ENCODE results near the gene PCBP3. TPM values are rescaled to one million over a fixed set of nuclear protein-coding genes. Genes with fewer than 3 reads are reported as not detected.

The PCBP3 gene
- total and polyA plus RNA-seq, 3 experiments from 2014 or later = 0.31 to 0.38 (median 0.35) TPM

DNA sequence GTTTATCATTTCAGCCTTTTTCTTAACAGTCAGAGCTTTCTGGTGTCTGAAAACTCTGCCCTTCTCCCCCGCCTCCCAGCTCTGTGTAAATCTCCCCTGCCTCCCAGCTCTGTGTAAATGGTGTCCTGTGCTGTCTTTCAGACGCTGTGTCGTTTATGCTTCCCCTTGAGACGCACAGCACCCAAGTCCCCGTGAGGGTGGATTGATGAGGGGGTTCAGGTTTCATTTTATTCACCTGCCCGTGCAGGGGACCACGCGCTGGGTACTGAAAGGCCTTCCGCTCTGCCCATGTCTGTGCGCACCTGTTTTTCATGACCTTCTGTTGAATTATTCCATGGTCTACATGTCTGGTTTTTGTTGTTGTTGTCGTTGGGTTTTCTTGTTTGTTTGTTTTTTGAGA lies 229.9 kb downstream of the PCBP3 start:
- H3K27me3 ChIP-seq (ENCODE audit: insufficient read depth, low read length, poor library complexity, severe bottlenecking) = no peaks in the 10 kb centered on the region
- H3K27me3 Mint-ChIP-seq = peaks cover 5 to 23% of the 10 kb centered on the region in 2 donors
- ChIA-PET POLR2A (no interaction called here), CTCF (no interaction called here)
- DNase-seq = no peak
- no peak overlapping the region for H3K27ac ChIP-seq (ENCODE audit: low read depth, low read length)
- no peaks in the 10 kb centered on the region for H3K4me1 Mint-ChIP-seq
- no peaks in the 10 kb centered on the region for H3K36me3 Mint-ChIP-seq
- H3K4me1 ChIP-seq (ENCODE audit: insufficient read depth, low read length) = no peaks in the 10 kb centered on the region
- H3K27ac Mint-ChIP-seq = no peak overlapping the region
- no peaks in the 10 kb centered on the region for H3K9me3 Mint-ChIP-seq
- H3K4me3 Mint-ChIP-seq = no peak overlapping the region
- no peak overlapping the region for H3K4me3 ChIP-seq (ENCODE audit: low read length)
- H3K36me3 ChIP-seq (ENCODE audit: insufficient read depth, low read length) = no peaks in the 10 kb centered on the region
- no peaks in the 10 kb centered on the region for H3K9me3 ChIP-seq (ENCODE audit: low read length)

DNA sequence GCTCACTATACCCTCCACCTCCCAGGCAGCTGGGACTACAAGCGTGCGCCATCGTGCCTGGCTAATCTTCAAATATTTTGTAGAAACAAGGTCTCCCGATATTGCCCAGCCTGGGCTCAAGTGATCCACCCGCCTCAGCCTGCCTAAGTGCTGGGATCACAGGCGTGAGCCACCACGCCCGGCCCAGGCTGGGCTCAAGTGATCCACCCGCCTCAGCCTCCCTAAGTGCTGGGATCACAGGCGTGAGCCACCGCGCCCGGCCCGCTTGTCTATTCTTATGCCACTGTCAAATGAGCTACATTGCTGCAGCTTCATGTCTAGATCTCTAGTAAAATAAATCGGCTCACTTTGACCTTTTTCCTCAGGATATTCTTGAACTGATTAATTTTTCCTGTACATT lies 230.3 kb downstream of the PCBP3 start:
- H3K4me3 ChIP-seq (ENCODE audit: low read length) = no peak overlapping the region
- CTCF ChIA-PET = no interaction called here
- no peak overlapping the region for H3K27ac ChIP-seq (ENCODE audit: low read depth, low read length)
- no peaks in the 10 kb centered on the region for H3K4me1 Mint-ChIP-seq
- H3K27me3 Mint-ChIP-seq = peaks cover 9 to 28% of the 10 kb centered on the region in 2 donors
- no peaks in the 10 kb centered on the region for H3K27me3 ChIP-seq (ENCODE audit: insufficient read depth, low read length, poor library complexity, severe bottlenecking)
- POLR2A ChIA-PET = no interaction called here
- no peaks in the 10 kb centered on the region for H3K9me3 Mint-ChIP-seq
- H3K36me3 Mint-ChIP-seq = no peaks in the 10 kb centered on the region
- no peak overlapping the region for H3K4me3 Mint-ChIP-seq
- no peak overlapping the region for H3K27ac Mint-ChIP-seq
- no peaks in the 10 kb centered on the region for H3K9me3 ChIP-seq (ENCODE audit: low read length)
- no peak for DNase-seq
- H3K36me3 ChIP-seq (ENCODE audit: insufficient read depth, low read length) = no peaks in the 10 kb centered on the region
- no peaks in the 10 kb centered on the region for H3K4me1 ChIP-seq (ENCODE audit: insufficient read depth, low read length)

DNA sequence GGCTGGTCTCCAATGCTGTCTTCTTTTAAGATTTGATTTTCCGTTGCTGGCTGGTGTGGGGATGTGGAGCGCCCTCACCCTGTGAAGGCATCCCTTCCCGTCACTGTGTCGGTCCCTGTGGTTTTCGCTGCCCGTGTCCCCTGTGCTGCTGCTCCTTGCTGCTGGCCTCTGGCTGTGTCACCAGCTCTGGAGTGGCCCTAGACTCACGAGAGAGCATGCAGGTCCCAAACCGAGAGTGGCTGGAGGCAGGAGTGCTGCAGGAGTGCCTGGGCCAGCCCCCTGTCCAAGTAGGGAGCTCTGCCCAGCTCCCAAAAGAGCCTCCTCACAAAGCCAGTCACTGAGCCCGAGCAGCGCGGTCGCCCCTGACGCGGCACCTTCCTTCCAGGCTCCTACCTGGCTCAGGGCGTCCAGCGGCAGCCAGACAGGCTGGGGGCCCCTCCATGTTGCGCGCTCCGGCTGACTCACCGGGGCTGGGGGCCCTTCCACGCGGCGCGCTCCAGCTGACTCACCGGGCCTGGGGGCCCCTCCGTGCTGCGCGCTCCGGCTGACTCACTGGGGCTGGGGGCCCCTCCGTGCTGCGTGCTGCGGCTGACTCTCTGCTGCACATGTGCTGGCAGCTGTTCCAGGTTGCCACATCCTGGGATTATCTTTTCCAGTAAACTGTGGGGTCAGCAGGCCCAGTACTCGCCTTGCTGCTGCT lies 231.3 kb downstream of the PCBP3 start:
- ChIA-PET CTCF (no interaction called here), POLR2A (no interaction called here)
- H3K4me3 ChIP-seq (ENCODE audit: low read length) = no peak overlapping the region
- Mint-ChIP-seq H3K27me3 (peaks cover 9 to 35% of the 10 kb centered on the region in 2 donors), H3K4me3 (no peak overlapping the region), H3K4me1 (peaks cover 0 to 4% (median 3%) of the 10 kb centered on the region in 3 donors), H3K27ac (no peak overlapping the region), H3K9me3 (no peaks in the 10 kb centered on the region), H3K36me3 (no peaks in the 10 kb centered on the region)
- peaks cover 3% of the 10 kb centered on the region for H3K4me1 ChIP-seq (ENCODE audit: insufficient read depth, low read length)
- no peaks in the 10 kb centered on the region for H3K27me3 ChIP-seq (ENCODE audit: insufficient read depth, low read length, poor library complexity, severe bottlenecking)
- no peak overlapping the region for H3K27ac ChIP-seq (ENCODE audit: low read depth, low read length)
- DNase-seq = no peak
- no peaks in the 10 kb centered on the region for H3K9me3 ChIP-seq (ENCODE audit: low read length)
- no peaks in the 10 kb centered on the region for H3K36me3 ChIP-seq (ENCODE audit: insufficient read depth, low read length)

DNA sequence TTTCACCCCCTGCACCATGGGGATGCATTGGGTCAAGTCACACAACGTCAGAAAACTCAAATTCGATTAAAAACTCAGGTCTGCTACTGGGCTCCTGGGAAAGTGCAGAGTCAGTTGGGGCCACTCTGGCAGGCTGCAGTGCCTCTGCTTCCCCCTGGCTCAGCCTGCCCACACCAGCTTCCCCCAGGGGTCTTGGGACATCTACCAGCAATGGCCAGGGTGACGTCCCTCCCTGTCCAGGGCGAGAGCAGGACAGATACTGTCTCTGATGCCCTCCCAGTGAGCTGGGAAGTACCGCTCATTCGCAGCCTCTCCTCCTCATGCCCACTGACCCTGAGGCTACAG lies 231.9 kb downstream of the PCBP3 start:
- Mint-ChIP-seq H3K27me3 (peaks cover 9 to 37% of the 10 kb centered on the region in 2 donors), H3K36me3 (no peaks in the 10 kb centered on the region), H3K4me1 (peaks cover 3 to 5% (median 5%) of the 10 kb centered on the region in 3 donors), H3K9me3 (no peaks in the 10 kb centered on the region), H3K4me3 (no peak overlapping the region), H3K27ac (no peak overlapping the region)
- Histone ChIP-seq H3K27me3 (ENCODE audit: insufficient read depth, low read length, poor library complexity, severe bottlenecking) (no peaks in the 10 kb centered on the region), H3K36me3 (ENCODE audit: insufficient read depth, low read length) (no peaks in the 10 kb centered on the region), H3K4me1 (ENCODE audit: insufficient read depth, low read length) (peaks cover 8% of the 10 kb centered on the region), H3K4me3 (ENCODE audit: low read length) (no peak overlapping the region), H3K9me3 (ENCODE audit: low read length) (no peaks in the 10 kb centered on the region), H3K27ac (ENCODE audit: low read depth, low read length) (no peak overlapping the region)
- DNase-seq = no peak
- ChIA-PET CTCF (no interaction called here), POLR2A (no interaction called here)

DNA sequence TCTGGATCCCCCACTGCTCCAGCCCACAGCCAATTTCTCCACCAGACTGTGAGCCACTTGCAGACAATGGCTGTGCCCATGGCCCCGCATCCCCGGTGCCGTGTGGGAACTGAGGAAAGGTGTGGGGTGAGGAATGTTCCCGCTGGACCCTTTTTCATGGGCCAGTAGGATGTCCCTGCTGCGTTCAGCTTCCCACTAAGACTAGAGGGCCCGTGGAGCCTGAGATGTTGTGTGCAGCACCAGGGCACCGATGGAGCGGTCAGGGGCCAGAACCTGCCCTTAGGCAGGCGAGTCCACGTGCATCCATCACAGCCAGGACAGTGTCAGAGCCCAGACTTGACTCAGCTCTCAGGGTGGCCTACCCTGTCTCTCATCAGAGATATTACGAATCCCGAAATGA lies 232.4 kb downstream of the PCBP3 start:
- H3K36me3 Mint-ChIP-seq = no peaks in the 10 kb centered on the region
- no peak for DNase-seq

DNA sequence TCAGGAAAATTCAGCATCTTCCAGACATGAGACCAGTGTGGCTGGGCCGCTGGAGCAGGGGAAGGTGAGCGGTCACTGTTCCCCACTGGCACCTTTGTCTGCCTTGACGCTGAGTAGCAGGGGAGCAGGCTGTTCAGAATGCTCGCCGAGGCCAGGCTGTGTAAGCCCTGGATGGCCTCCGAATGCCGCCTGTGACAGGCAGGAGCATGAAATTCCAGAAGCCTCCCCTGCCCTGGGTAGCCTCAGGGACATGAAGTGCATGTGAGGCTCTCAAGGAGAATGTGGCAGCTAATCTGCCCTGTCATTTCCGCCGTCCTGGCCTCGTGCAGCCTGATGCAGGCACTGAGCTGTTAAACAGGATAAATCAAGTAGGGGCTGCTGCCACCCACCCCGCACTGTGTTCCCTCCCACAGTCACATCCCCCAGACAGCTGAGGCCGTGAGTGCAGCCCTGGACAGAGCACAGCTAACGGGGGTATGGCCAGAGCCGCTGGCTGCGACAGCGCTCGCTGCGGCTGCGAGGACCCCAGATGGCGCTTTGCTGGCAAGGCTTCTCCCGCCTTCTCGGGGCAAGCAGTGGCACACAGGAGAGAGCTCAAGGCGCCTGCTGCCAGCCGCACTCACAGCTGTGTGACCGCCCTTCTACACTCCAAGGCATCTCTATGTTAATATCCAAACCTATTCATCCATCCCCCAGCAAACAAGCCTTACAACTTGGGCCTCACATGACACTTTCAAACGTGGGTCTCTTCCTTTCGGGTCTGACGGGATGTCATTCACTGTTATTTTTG lies 233.1 kb downstream of the PCBP3 start:
- CTCF ChIA-PET = no interaction called here
- H3K4me3 ChIP-seq (ENCODE audit: low read length) = no peak overlapping the region
- peak in 1 of 5 donors; percentile 28 for DNase-seq
- Mint-ChIP-seq H3K27me3 (peaks cover 12 to 39% of the 10 kb centered on the region in 2 donors), H3K36me3 (no peaks in the 10 kb centered on the region), H3K27ac (no peak overlapping the region), H3K4me1 (peaks cover 12 to 14% (median 12%) of the 10 kb centered on the region in 3 donors), H3K4me3 (no peak overlapping the region), H3K9me3 (no peaks in the 10 kb centered on the region)
- H3K27ac ChIP-seq (ENCODE audit: low read depth, low read length) = no peak overlapping the region
- POLR2A ChIA-PET = no interaction called here
- H3K27me3 ChIP-seq (ENCODE audit: insufficient read depth, low read length, poor library complexity, severe bottlenecking) = no peaks in the 10 kb centered on the region
- H3K9me3 ChIP-seq (ENCODE audit: low read length) = no peaks in the 10 kb centered on the region
- H3K4me1 ChIP-seq (ENCODE audit: insufficient read depth, low read length) = peaks cover 17% of the 10 kb centered on the region
- no peaks in the 10 kb centered on the region for H3K36me3 ChIP-seq (ENCODE audit: insufficient read depth, low read length)

More for the DNA sequence above, 232.4 kb downstream of the PCBP3 start:
- Mint-ChIP-seq H3K27me3 (peaks cover 12 to 39% of the 10 kb centered on the region in 2 donors), H3K4me1 (peaks cover 8 to 9% (median 8%) of the 10 kb centered on the region in 3 donors), H3K9me3 (no peaks in the 10 kb centered on the region), H3K4me3 (no peak overlapping the region), H3K27ac (no peak overlapping the region)
- ChIA-PET CTCF (no interaction called here), POLR2A (no interaction called here)
- H3K4me3 ChIP-seq (ENCODE audit: low read length) = no peak overlapping the region
- H3K9me3 ChIP-seq (ENCODE audit: low read length) = no peaks in the 10 kb centered on the region
- peaks cover 13% of the 10 kb centered on the region for H3K4me1 ChIP-seq (ENCODE audit: insufficient read depth, low read length)
- no peaks in the 10 kb centered on the region for H3K27me3 ChIP-seq (ENCODE audit: insufficient read depth, low read length, poor library complexity, severe bottlenecking)
- H3K36me3 ChIP-seq (ENCODE audit: insufficient read depth, low read length) = no peaks in the 10 kb centered on the region
- H3K27ac ChIP-seq (ENCODE audit: low read depth, low read length) = no peak overlapping the region

DNA sequence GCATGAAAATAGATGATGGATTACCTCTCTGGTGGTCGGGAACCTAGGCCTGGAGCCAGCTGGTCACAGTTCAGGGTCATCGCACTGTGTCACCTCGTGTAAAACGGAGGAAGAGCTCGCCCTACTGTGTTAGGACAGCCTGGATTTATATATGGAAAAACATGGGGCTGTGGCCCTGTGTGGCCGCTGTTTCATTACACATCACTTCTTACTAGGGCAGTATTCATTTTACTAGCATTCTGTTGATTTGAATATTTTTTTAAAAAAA lies 233.6 kb downstream of the PCBP3 start:
- DNase-seq = no peak
- H3K4me1 Mint-ChIP-seq = peaks cover 12 to 19% (median 13%) of the 10 kb centered on the region in 3 donors
- no peaks in the 10 kb centered on the region for H3K9me3 Mint-ChIP-seq
- no peaks in the 10 kb centered on the region for H3K9me3 ChIP-seq (ENCODE audit: low read length)
- H3K27ac Mint-ChIP-seq = no peak overlapping the region
- H3K27me3 ChIP-seq (ENCODE audit: insufficient read depth, low read length, poor library complexity, severe bottlenecking) = no peaks in the 10 kb centered on the region
- H3K36me3 ChIP-seq (ENCODE audit: insufficient read depth, low read length) = no peaks in the 10 kb centered on the region
- H3K36me3 Mint-ChIP-seq = no peaks in the 10 kb centered on the region
- no peak overlapping the region for H3K27ac ChIP-seq (ENCODE audit: low read depth, low read length)
- CTCF ChIA-PET = no interaction called here
- H3K4me3 ChIP-seq (ENCODE audit: low read length) = no peak overlapping the region
- peaks cover 17% of the 10 kb centered on the region for H3K4me1 ChIP-seq (ENCODE audit: insufficient read depth, low read length)
- H3K4me3 Mint-ChIP-seq = no peak overlapping the region
- H3K27me3 Mint-ChIP-seq = peaks cover 12 to 39% of the 10 kb centered on the region in 2 donors
- POLR2A ChIA-PET = no interaction called here

DNA sequence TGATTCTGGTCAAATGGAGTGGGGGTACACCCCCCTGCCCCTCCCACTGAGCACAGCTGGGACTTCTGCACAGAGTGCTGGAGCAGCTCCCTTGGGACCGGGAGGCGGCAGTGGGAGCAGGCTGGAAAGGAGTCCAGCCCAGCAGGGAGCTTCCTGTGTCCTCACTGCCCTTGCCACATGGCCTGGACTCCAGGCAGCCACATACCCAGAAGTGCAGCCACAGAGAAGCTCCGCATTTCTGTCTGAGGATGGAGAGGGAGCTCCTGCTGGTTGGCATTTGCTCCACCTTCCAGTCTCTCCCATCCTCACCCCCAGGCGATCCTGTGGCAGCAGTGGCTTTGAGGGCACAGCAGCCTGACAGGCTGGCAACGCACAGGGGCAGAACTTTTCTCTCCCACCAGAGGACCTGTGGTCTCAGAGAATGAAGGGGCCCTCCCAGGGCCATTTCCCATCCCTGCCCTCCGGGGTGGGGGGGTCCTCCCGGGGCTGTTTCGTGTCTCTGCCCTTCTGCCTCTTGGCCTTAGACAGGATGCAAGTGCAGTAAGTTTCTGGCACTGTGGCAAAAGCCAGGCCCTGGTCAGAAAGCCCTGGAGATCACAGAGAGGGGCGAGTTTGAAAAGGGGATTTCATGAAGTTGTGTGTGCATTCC lies 234.4 kb downstream of the PCBP3 start:
- Histone ChIP-seq H3K36me3 (ENCODE audit: insufficient read depth, low read length) (no peaks in the 10 kb centered on the region), H3K4me1 (ENCODE audit: insufficient read depth, low read length) (peaks cover 17% of the 10 kb centered on the region), H3K9me3 (ENCODE audit: low read length) (no peaks in the 10 kb centered on the region), H3K27ac (ENCODE audit: low read depth, low read length) (no peak overlapping the region), H3K4me3 (ENCODE audit: low read length) (no peak overlapping the region), H3K27me3 (ENCODE audit: insufficient read depth, low read length, poor library complexity, severe bottlenecking) (no peaks in the 10 kb centered on the region)
- Mint-ChIP-seq H3K27me3 (peaks cover 12 to 30% of the 10 kb centered on the region in 2 donors), H3K9me3 (no peaks in the 10 kb centered on the region), H3K4me1 (peaks cover 12 to 27% (median 13%) of the 10 kb centered on the region in 3 donors), H3K4me3 (no peak overlapping the region), H3K27ac (no peak overlapping the region), H3K36me3 (no peaks in the 10 kb centered on the region)
- DNase-seq = peak in 1 of 5 donors; percentile 33
- POLR2A ChIA-PET = no interaction called here
- CTCF ChIA-PET = no interaction called here
